ENCODE results near the gene SLC8A3.

The SLC8A3 gene

DNA sequence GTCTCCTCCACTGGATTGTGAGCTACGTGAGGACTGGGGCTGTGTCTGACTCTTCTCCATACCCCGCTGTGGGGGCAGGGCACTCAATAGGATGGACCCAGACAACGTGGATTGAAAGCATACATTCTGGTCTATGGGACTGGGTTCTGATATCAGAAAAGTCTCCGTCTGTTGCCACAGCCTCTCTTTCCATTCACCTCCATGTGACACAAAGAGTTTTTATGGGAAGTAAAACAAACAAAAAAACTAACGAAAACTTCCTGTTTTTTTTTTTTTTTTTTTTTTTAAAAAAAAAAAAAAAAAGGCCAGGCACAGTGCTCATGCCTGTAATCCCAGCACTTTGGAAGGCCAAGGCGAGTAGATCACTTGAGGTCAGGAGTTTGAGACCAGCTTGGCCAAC lies 44.7 kb downstream of the SLC8A3 start:
- H3K36me3 ChIP-seq (ENCODE audit: control insufficient read depth, insufficient read depth, low read length): no peaks in the 10 kb centered on the region
- no peaks in the 10 kb centered on the region for H3K9me3 ChIP-seq (ENCODE audit: control insufficient read depth, insufficient read depth, low read depth, low read length)
- H3K9ac ChIP-seq (ENCODE audit: low read length): no peak overlapping the region
- peaks cover 4% of the 10 kb centered on the region; the same call in 1 of the 2 replicates for H3K4me1 ChIP-seq (ENCODE audit: control insufficient read depth, insufficient read depth, low read length)
- no peaks in the 10 kb centered on the region; the same call in 1 of the 2 replicates for H3K27me3 ChIP-seq (ENCODE audit: control insufficient read depth, insufficient read depth, low read length)
- no peak overlapping the region for H3K27ac ChIP-seq (ENCODE audit: low read depth, low read length)
- no peak overlapping the region for H3K4me3 ChIP-seq (ENCODE audit: low read depth, low read length)

DNA sequence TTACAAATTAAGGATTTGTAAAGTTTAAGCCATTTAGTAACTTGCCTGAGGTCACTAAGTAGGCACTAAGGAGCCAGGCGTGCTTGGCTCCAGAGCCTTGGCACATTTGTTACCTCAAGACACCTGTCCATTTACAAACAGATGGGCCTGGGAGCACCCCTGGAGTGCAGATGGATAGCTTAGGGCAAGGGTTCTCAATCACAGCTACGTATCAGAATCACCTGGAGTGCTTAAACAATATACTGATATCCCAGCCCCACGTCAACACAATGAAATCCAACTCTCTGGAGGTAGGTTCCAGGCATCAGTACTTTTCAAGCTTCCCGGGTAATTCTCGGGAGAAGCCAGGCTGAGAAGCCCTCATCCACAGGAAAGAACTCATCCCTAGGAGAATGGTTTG lies 45.4 kb downstream of the SLC8A3 start:
- Histone ChIP-seq H3K9ac (ENCODE audit: low read length) (no peak overlapping the region), H3K27ac (ENCODE audit: low read depth, low read length) (no peak overlapping the region), H3K4me1 (ENCODE audit: control insufficient read depth, insufficient read depth, low read length) (peaks cover 4% of the 10 kb centered on the region; the same call in 1 of the 2 replicates), H3K9me3 (ENCODE audit: control insufficient read depth, insufficient read depth, low read depth, low read length) (no peaks in the 10 kb centered on the region), H3K4me3 (ENCODE audit: low read depth, low read length) (no peak overlapping the region), H3K27me3 (ENCODE audit: control insufficient read depth, insufficient read depth, low read length) (no peaks in the 10 kb centered on the region; the same call in none of the 2 replicates), H3K36me3 (ENCODE audit: control insufficient read depth, insufficient read depth, low read length) (no peaks in the 10 kb centered on the region)

DNA sequence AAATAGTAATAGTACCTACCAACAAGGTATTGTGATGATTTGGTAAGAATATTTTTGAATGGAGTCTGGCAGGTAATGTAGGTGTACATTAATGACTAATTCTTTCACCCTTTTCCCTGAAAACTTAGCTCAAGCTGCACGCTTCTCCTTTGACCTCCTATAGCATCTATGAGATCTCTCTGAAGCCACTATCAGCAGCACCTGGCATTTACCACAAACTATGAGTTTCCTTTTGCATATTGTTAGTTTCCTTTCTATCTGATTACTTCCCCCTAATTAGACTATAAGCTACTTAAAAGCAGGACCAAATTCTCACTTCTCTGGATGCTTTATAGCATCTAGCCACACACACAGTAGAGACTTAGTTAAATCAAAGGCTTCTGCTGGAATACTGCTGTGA lies 48.1 kb downstream of the SLC8A3 start:
- Histone ChIP-seq H3K27me3 (ENCODE audit: control insufficient read depth, insufficient read depth, low read length) (no peaks in the 10 kb centered on the region; the same call in none of the 2 replicates), H3K4me1 (ENCODE audit: control insufficient read depth, insufficient read depth, low read length) (no peaks in the 10 kb centered on the region; the same call in 1 of the 2 replicates), H3K4me3 (ENCODE audit: low read depth, low read length) (no peak overlapping the region), H3K9ac (ENCODE audit: low read length) (no peak overlapping the region), H3K9me3 (ENCODE audit: control insufficient read depth, insufficient read depth, low read depth, low read length) (no peaks in the 10 kb centered on the region), H3K27ac (ENCODE audit: low read depth, low read length) (no peak overlapping the region), H3K36me3 (ENCODE audit: control insufficient read depth, insufficient read depth, low read length) (no peaks in the 10 kb centered on the region)

DNA sequence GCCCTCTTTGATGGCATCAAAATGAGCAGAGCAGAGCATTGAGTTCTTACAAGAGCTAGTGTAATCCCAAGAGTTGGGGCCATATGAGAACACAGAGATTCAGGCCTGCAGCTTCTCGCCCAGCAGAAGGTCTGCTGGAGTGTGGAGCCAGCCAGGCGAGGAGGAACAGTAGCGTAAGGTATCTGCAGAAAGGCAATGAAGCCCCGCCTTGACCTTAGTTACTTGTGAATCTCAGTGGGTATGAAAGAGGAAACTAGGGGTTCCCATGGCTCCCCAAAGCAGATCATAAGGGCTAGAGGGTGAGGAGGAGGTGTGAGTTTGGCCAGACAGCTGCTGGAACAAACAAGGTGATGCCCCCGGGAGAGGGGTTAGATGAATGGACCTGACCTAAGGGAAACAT lies 49.4 kb downstream of the SLC8A3 start:
- H3K36me3 ChIP-seq (ENCODE audit: control insufficient read depth, insufficient read depth, low read length): no peaks in the 10 kb centered on the region

DNA sequence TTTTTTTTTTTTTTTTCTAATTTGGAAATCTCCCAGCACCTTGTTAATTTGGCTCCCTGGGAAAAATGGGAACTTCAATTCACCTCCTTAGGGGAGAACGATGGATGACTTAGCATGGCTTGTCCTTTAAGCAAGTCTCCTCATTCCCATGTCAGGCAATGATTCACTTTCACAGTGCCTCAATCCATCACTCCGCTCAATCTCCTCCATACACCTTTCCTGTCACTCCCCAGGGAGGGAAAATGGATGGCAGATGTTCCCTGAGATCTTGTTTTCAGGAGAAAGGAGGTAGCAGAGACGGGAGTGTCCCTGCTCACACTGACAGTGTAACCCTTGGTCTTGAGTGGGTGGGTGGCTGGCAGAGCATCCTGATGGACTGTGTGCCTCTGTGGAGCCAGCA lies 51.0 kb downstream of the SLC8A3 start:
- H3K36me3 ChIP-seq (ENCODE audit: control insufficient read depth, insufficient read depth, low read length): no peaks in the 10 kb centered on the region
- no peak overlapping the region for H3K4me3 ChIP-seq (ENCODE audit: low read depth, low read length)
- H3K27ac ChIP-seq (ENCODE audit: low read depth, low read length): no peak overlapping the region
- no peaks in the 10 kb centered on the region; the same call in 1 of the 2 replicates for H3K4me1 ChIP-seq (ENCODE audit: control insufficient read depth, insufficient read depth, low read length)
- H3K27me3 ChIP-seq (ENCODE audit: control insufficient read depth, insufficient read depth, low read length): no peaks in the 10 kb centered on the region; the same call in none of the 2 replicates
- no peaks in the 10 kb centered on the region for H3K9me3 ChIP-seq (ENCODE audit: control insufficient read depth, insufficient read depth, low read depth, low read length)
- H3K9ac ChIP-seq (ENCODE audit: low read length): no peak overlapping the region

More for the DNA sequence above, 49.4 kb downstream of the SLC8A3 start:
- no peaks in the 10 kb centered on the region for H3K9me3 ChIP-seq (ENCODE audit: control insufficient read depth, insufficient read depth, low read depth, low read length)
- H3K27me3 ChIP-seq (ENCODE audit: control insufficient read depth, insufficient read depth, low read length): no peaks in the 10 kb centered on the region; the same call in none of the 2 replicates
- H3K4me3 ChIP-seq (ENCODE audit: low read depth, low read length): no peak overlapping the region
- H3K9ac ChIP-seq (ENCODE audit: low read length): no peak overlapping the region
- H3K4me1 ChIP-seq (ENCODE audit: control insufficient read depth, insufficient read depth, low read length): no peaks in the 10 kb centered on the region; the same call in 1 of the 2 replicates
- H3K27ac ChIP-seq (ENCODE audit: low read depth, low read length): no peak overlapping the region

DNA sequence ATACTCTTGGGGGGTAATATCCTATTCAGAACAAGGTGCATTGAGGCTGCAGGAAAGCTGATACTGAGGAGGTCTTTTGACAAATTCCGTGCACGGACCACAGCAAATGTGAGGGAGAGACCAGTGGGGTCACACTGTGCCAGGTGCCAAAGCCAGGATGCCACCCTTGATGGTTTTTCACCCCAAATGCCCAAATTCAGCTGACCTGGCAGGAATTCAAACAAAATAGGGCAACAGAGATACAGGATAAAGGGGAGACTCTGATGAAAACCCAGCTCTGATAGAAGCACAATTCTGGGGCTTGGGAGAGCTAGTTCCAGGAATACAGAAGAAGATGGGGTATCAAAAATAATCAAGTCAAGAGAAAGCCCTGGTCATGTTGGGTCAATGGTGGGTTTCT lies 55.3 kb downstream of the SLC8A3 start:
- no peak overlapping the region for H3K27ac ChIP-seq (ENCODE audit: low read depth, low read length)
- H3K4me3 ChIP-seq (ENCODE audit: low read depth, low read length): no peak overlapping the region
- no peaks in the 10 kb centered on the region for H3K9me3 ChIP-seq (ENCODE audit: control insufficient read depth, insufficient read depth, low read depth, low read length)
- H3K4me1 ChIP-seq (ENCODE audit: control insufficient read depth, insufficient read depth, low read length): no peaks in the 10 kb centered on the region; the same call in 1 of the 2 replicates
- no peaks in the 10 kb centered on the region; the same call in 1 of the 2 replicates for H3K27me3 ChIP-seq (ENCODE audit: control insufficient read depth, insufficient read depth, low read length)
- no peaks in the 10 kb centered on the region for H3K36me3 ChIP-seq (ENCODE audit: control insufficient read depth, insufficient read depth, low read length)
- no peak overlapping the region for H3K9ac ChIP-seq (ENCODE audit: low read length)

DNA sequence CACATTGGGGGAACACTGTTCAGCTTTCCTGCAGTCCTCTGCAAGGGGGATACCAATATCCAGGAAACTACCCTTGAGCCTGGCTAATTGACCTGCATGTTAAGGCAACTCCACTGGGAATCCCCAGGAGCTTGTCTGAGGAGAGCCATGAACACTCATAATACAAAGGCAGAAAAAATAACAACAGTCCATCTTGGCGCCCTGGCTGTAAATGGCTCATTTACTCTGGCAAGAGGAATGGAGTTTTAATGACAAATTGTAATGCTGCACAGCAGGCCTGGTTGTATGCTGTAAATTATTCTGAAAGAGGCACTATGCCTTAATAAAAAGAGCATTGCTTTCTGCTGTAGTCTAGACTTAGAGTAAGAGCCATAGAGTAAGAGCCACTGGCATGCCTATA lies 58.3 kb downstream of the SLC8A3 start:
- no peaks in the 10 kb centered on the region for H3K4me1 ChIP-seq (ENCODE audit: control insufficient read depth, insufficient read depth, low read length)
- H3K36me3 ChIP-seq (ENCODE audit: control insufficient read depth, insufficient read depth, low read length): no peaks in the 10 kb centered on the region
- H3K4me3 ChIP-seq (ENCODE audit: low read depth, low read length): no peak overlapping the region
- no peak overlapping the region for H3K9ac ChIP-seq (ENCODE audit: low read length)
- no peaks in the 10 kb centered on the region for H3K9me3 ChIP-seq (ENCODE audit: control insufficient read depth, insufficient read depth, low read depth, low read length)
- no peak overlapping the region for H3K27ac ChIP-seq (ENCODE audit: low read depth, low read length)
- H3K27me3 ChIP-seq (ENCODE audit: control insufficient read depth, insufficient read depth, low read length): no peaks in the 10 kb centered on the region

DNA sequence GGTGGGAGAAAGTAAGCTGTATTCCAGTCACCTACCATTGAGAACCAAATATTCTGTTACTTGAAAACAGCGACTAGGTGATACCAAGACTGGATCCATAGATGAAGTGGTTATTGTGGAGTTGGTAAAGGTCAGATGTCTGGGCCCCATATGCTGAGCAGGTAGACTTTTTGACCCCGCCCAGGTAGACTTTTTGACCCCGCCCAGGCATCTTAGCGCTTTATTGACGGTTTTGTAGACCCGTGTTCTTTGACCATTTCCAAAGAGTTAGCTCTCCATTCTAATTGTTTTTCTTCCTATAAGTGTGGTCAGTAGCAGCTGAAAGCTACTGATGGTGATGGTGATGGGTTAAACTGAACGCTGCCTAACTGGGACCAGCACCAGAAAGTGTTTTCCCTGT lies 61.6 kb downstream of the SLC8A3 start:
- Histone ChIP-seq H3K4me3 (ENCODE audit: low read depth, low read length) (no peak overlapping the region), H3K9me3 (ENCODE audit: control insufficient read depth, insufficient read depth, low read depth, low read length) (no peaks in the 10 kb centered on the region), H3K4me1 (ENCODE audit: control insufficient read depth, insufficient read depth, low read length) (no peaks in the 10 kb centered on the region), H3K9ac (ENCODE audit: low read length) (no peak overlapping the region), H3K36me3 (ENCODE audit: control insufficient read depth, insufficient read depth, low read length) (no peaks in the 10 kb centered on the region), H3K27ac (ENCODE audit: low read depth, low read length) (no peak overlapping the region), H3K27me3 (ENCODE audit: control insufficient read depth, insufficient read depth, low read length) (no peaks in the 10 kb centered on the region)

DNA sequence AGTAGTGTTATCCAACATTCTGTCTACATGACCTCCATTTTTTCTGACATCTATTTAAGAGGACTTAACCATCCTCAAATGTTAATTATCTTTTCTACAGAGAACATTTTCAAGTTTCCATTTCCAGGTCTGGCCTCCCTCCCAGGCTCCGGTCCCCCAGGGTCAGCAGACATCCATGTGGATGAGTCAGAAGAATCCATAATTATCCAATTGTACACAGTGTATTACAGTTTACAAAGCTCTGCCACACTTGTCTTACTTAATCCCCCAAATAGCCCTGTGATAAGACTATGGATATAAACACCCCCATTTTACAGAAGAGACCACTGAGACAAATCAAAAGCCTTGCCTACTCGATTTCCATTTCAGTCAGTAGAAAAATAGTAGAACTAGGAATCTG lies 65.0 kb downstream of the SLC8A3 start:
- H3K4me3 ChIP-seq (ENCODE audit: low read depth, low read length): no peak overlapping the region
- no peak overlapping the region for H3K27ac ChIP-seq (ENCODE audit: low read depth, low read length)
- H3K9me3 ChIP-seq (ENCODE audit: control insufficient read depth, insufficient read depth, low read depth, low read length): no peaks in the 10 kb centered on the region
- no peak overlapping the region for H3K9ac ChIP-seq (ENCODE audit: low read length)
- peaks cover 10% of the 10 kb centered on the region for H3K4me1 ChIP-seq (ENCODE audit: control insufficient read depth, insufficient read depth, low read length)
- H3K27me3 ChIP-seq (ENCODE audit: control insufficient read depth, insufficient read depth, low read length): 0 out of 2 replicates have a peak, but pooled peaks cover under 1% of the 10 kb centered on the region
- H3K36me3 ChIP-seq (ENCODE audit: control insufficient read depth, insufficient read depth, low read length): no peaks in the 10 kb centered on the region

DNA sequence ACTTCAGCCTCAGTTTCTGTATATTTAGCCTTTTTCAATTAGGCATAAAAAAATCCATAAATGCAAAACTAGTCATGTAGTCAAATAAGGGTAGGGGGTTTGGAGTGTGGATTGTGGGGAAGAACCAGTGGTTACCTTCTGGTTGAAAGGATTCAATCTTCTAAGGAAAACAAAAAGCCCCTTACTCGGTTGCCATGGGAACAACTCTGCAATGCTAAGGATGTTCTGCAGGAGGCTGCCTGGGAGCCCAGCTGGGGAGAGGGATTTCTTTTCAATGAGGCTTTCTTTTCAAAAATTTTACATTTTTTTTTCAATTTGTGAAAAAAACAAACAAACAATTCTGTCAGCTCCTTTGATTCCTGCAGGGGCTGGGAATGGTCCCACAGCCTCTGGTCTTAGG lies 67.2 kb downstream of the SLC8A3 start:
- H3K9me3 ChIP-seq (ENCODE audit: control insufficient read depth, insufficient read depth, low read depth, low read length): no peaks in the 10 kb centered on the region
- H3K36me3 ChIP-seq (ENCODE audit: control insufficient read depth, insufficient read depth, low read length): no peaks in the 10 kb centered on the region
- H3K4me3 ChIP-seq (ENCODE audit: low read depth, low read length): no peak overlapping the region
- peaks cover 10% of the 10 kb centered on the region for H3K4me1 ChIP-seq (ENCODE audit: control insufficient read depth, insufficient read depth, low read length)
- H3K9ac ChIP-seq (ENCODE audit: low read length): no peak overlapping the region
- no peak overlapping the region for H3K27ac ChIP-seq (ENCODE audit: low read depth, low read length)
- H3K27me3 ChIP-seq (ENCODE audit: control insufficient read depth, insufficient read depth, low read length): 0 out of 2 replicates have a peak, but pooled peaks cover 2% of the 10 kb centered on the region

DNA sequence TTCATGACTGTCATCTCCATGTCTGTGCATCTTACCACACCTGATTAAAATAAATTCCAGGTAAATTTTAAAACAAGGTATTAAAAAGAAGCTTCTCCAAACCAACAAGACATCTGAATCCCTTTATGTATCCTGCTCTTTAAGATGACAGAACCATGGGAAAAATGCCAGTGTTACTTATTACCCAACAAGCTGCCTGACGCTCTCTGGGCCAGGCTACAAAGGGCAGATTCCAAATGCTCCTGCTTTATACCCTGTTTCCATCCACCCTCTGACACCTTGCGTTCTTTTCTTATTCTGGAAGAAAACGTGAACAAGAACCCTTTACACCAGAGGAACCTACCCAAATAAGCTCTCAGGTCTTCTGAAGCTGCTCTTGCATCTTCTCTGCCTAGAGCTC lies 70.7 kb downstream of the SLC8A3 start:
- Histone ChIP-seq H3K4me3 (ENCODE audit: low read depth, low read length) (no peak overlapping the region), H3K27ac (ENCODE audit: low read depth, low read length) (no peak overlapping the region), H3K36me3 (ENCODE audit: control insufficient read depth, insufficient read depth, low read length) (no peaks in the 10 kb centered on the region), H3K4me1 (ENCODE audit: control insufficient read depth, insufficient read depth, low read length) (peaks cover 10% of the 10 kb centered on the region), H3K9ac (ENCODE audit: low read length) (no peak overlapping the region), H3K27me3 (ENCODE audit: control insufficient read depth, insufficient read depth, low read length) (0 out of 2 replicates have a peak, but pooled peaks cover 2% of the 10 kb centered on the region), H3K9me3 (ENCODE audit: control insufficient read depth, insufficient read depth, low read depth, low read length) (no peaks in the 10 kb centered on the region)

All from HUES6 (cell line).